GM12878 (cell line): ENCODE measurements around the gene GTPBP1.

ENCODE experiments used
- BACH1 ChIP-seq: fragments of 450-650 bp; IDR thresholded peaks from 2 replicates; pipeline ENCODE4 v1.6.1; 2017; ENCODE audit warnings: mild to moderate bottlenecking, borderline replicate concordance
- ELK1 ChIP-seq: IDR thresholded peaks from 2 replicates; pipeline ENCODE4 v1.6.1; 2012; ENCODE audit warnings: low read depth, low read length, improper control_type of control experiment
- TF ChIP-seq, protein P1 (sequence below), 3 experiments: IDR thresholded peaks in 2 of 3; conservative IDR thresholded peaks in 1 of 3; 2 replicates each; pipeline ENCODE4 v1.5.1; 2011; ENCODE audit warnings: low read depth in 3 of 3, low read length in 3 of 3, mild to moderate bottlenecking in 3 of 3, control low read depth in 2 of 3, moderate library complexity in 2 of 3, inconsistent platforms in 1 of 3, mixed read lengths in 1 of 3; ENCODE audit not compliant: control insufficient read depth in 2 of 3, insufficient read depth in 1 of 3; ENCODE audit errors: extremely low read depth in 1 of 3

GRCh38 chr22:38768036-38768435, 62.3 kb downstream of the GTPBP1 start:
- TF ChIP-seq, protein P1, sequence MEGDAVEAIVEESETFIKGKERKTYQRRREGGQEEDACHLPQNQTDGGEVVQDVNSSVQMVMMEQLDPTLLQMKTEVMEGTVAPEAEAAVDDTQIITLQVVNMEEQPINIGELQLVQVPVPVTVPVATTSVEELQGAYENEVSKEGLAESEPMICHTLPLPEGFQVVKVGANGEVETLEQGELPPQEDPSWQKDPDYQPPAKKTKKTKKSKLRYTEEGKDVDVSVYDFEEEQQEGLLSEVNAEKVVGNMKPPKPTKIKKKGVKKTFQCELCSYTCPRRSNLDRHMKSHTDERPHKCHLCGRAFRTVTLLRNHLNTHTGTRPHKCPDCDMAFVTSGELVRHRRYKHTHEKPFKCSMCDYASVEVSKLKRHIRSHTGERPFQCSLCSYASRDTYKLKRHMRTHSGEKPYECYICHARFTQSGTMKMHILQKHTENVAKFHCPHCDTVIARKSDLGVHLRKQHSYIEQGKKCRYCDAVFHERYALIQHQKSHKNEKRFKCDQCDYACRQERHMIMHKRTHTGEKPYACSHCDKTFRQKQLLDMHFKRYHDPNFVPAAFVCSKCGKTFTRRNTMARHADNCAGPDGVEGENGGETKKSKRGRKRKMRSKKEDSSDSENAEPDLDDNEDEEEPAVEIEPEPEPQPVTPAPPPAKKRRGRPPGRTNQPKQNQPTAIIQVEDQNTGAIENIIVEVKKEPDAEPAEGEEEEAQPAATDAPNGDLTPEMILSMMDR (IDR thresholded peaks at IDR 0.05 in 2 of 3, conservative IDR thresholded peaks at IDR 0.05 in 1 of 3; ENCODE audit: control insufficient read depth in 2 of 3, extremely low read depth in 1 of 3, insufficient read depth in 1 of 3, low read depth in 3 of 3, low read length in 3 of 3), result no peak
- TF ChIP-seq BACH1 (no peak), ELK1 (no peak)
